ENCODE data around the gene MARCHF7. TPM values are rescaled to one million over a fixed set of nuclear protein-coding genes. Genes with fewer than 3 reads are reported as not detected.

Gene MARCHF7
- total RNA-seq, 2 donors from 2014 or later = 105 to 125 TPM

- peaks cover 6% of the 10 kb centered on the region for H3K4me1 Mint-ChIP-seq
- no peak overlapping the region for H3K4me3 ChIP-seq (ENCODE audit: low read length)
- H3K4me1 ChIP-seq (ENCODE audit: control insufficient read depth, insufficient read depth, low read length) = peaks cover 3% of the 10 kb centered on the region
- no peak overlapping the region for H3K27ac Mint-ChIP-seq
- H3K4me3 Mint-ChIP-seq = no peak overlapping the region
- peaks cover 61% of the 10 kb centered on the region for H3K36me3 Mint-ChIP-seq (ENCODE audit: low read depth)
- H3K27ac ChIP-seq (ENCODE audit: low read depth, low read length) = no peak overlapping the region
- H3K36me3 ChIP-seq (ENCODE audit: control insufficient read depth, insufficient read depth, low read length) = peaks cover 97% of the 10 kb centered on the region
- no peaks in the 10 kb centered on the region for H3K27me3 ChIP-seq (ENCODE audit: control insufficient read depth, insufficient read depth, low read length, poor library complexity, severe bottlenecking)
- no peak for DNase-seq
- no peaks in the 10 kb centered on the region for H3K9me3 Mint-ChIP-seq
- no peaks in the 10 kb centered on the region for H3K27me3 Mint-ChIP-seq (ENCODE audit: insufficient read depth)
- no peak overlapping the region for H3K9ac ChIP-seq (ENCODE audit: extremely low read depth, low read length, poor library complexity, severe bottlenecking)
- no peak for TF ChIP-seq CTCF (conservative IDR thresholded peaks at IDR 0.05)
- WGBS, 2 experiments (ENCODE audit: insufficient coverage in 1 of 2, insufficient read length in 1 of 2) = 91% methylated on average over 1 of the region's 1 CpG; no CpG with 5 or more reads in 1 of the 2 experiments
- H3K9me3 ChIP-seq (ENCODE audit: control insufficient read depth, low read length) = no peaks in the 10 kb centered on the region
Observed at GRCh38 chr2:159762075-159762474, 49.8 kb downstream of the MARCHF7 start.

Other genes with a start within 250 kb of the MARCHF7 start
- 10 to 100 TPM; 53.1 to 64.1 TPM for gene BAZ2B, start 96.0 kb upstream of the MARCHF7 start, total RNA-seq
- 1 to 10 TPM; 1.9 to 2.7 TPM for gene CD302, start 85.7 kb downstream of the MARCHF7 start, total RNA-seq
- 1 to 10 TPM; 1.5 to 1.9 TPM for gene LY75, start 192.2 kb downstream of the MARCHF7 start, total RNA-seq

All from endodermal cell (in vitro differentiated cells).